T-helper 1 cell treated with Interleukin-12 subunit alpha and Interleukin-12 subunit beta and Interleukin-4 antibody, amounts not matched to agents 30 ng/mL and 1 ng/mL, for 36 hours (primary cell): ENCODE measurements around the gene FILIP1L. TPM values are rescaled to one million over a fixed set of nuclear protein-coding genes. Genes with fewer than 3 reads are reported as not detected.

Source experiments
- intact Hi-C: fragments of 100-400 bp; cut with micrococcal nuclease; formaldehyde crosslinking; loops from one replicate; pipeline ENCODE4 v1.15.1; 2024
- total RNA-seq: library from RNA; stranded (reverse); gene quantifications from 2 replicates; pipeline ENCODE4 v1.2.3, GENCODE V29; 2022

Gene FILIP1L
- total RNA-seq, 1 donor from 2014 or later: 15.7 TPM

GRCh38 chr3:100045696-100046095 lies 68.6 kb downstream of the FILIP1L start:
- intact Hi-C loops: no loop called here

GRCh38 chr3:100044369-100044768 lies 69.9 kb downstream of the FILIP1L start:
- intact Hi-C loops: no loop called here

- intact Hi-C loops: no loop called here
These were observed 71.0 kb downstream of the FILIP1L start for GRCh38 chr3:100043271-100043670.

- intact Hi-C loops: no loop called here
These were observed 71.9 kb downstream of the FILIP1L start for GRCh38 chr3:100042166-100042981.

- intact Hi-C loops: no loop called here
These were observed 73.0 kb downstream of the FILIP1L start for GRCh38 chr3:100041328-100041749.

- intact Hi-C loops: no loop called here
These were observed 73.7 kb downstream of the FILIP1L start for GRCh38 chr3:100040451-100041225.

- intact Hi-C loops: no loop called here
These were observed 75.2 kb downstream of the FILIP1L start for GRCh38 chr3:100039075-100039474.

GRCh38 chr3:100033903-100034471 lies 80.3 kb downstream of the FILIP1L start:
- intact Hi-C loops: no loop called here

- intact Hi-C loops: no loop called here
These were observed 81.1 kb downstream of the FILIP1L start for GRCh38 chr3:100033184-100033583.

GRCh38 chr3:100032243-100032642 lies 82.1 kb downstream of the FILIP1L start:
- intact Hi-C loops: no loop called here

- intact Hi-C loops: no loop called here
These were observed 83.3 kb downstream of the FILIP1L start for GRCh38 chr3:100030914-100031425.

- intact Hi-C loops: no loop called here
These were observed 84.0 kb downstream of the FILIP1L start for GRCh38 chr3:100030346-100030745.

GRCh38 chr3:100029689-100030088 lies 84.6 kb downstream of the FILIP1L start:
- intact Hi-C loops: no loop called here

- intact Hi-C loops: no loop called here
These were observed 85.2 kb downstream of the FILIP1L start for GRCh38 chr3:100029052-100029451.

- intact Hi-C loops: no loop called here
These were observed 87.0 kb downstream of the FILIP1L start for GRCh38 chr3:100027321-100027720.

GRCh38 chr3:100024520-100025303 lies 89.6 kb downstream of the FILIP1L start:
- intact Hi-C loops: no loop called here

- intact Hi-C loops: no loop called here
These were observed 90.7 kb downstream of the FILIP1L start for GRCh38 chr3:100023595-100023994.

GRCh38 chr3:100023150-100023549 lies 91.2 kb downstream of the FILIP1L start:
- intact Hi-C loops: no loop called here

GRCh38 chr3:100022506-100022905 lies 91.8 kb downstream of the FILIP1L start:
- intact Hi-C loops: no loop called here

GRCh38 chr3:100020876-100021644 lies 93.2 kb downstream of the FILIP1L start:
- intact Hi-C loops: no loop called here
